Measurements from ENCODE around the gene CAMK1D. TPM values are rescaled to one million over a fixed set of nuclear protein-coding genes. Genes with fewer than 3 reads are reported as not detected.
A peak's percentile ranks its signal among the peaks of the same experiment; 100 is the strongest.

Gene CAMK1D
- total RNA-seq, 1 donor from 2014 or later = 12.8 TPM

- no peak for DNase-seq (ENCODE audit: extremely low spot score in 2 of 2)
- no peaks in the 10 kb centered on the region for H3K36me3 ChIP-seq
- intact Hi-C loops (cut with DNase I) = no loop called here
- H3K27me3 ChIP-seq = no peaks in the 10 kb centered on the region
- no peaks in the 10 kb centered on the region for H3K4me1 ChIP-seq
- no peak overlapping the region for H3K27ac ChIP-seq
- TF ChIP-seq POLR2A (IDR thresholded peaks at IDR 0.05) = no peak
- no peak for TF ChIP-seq CTCF (IDR thresholded peaks at IDR 0.05)
- no peak for TF ChIP-seq POLR2AphosphoS5 (IDR thresholded peaks at IDR 0.05; ENCODE audit: insufficient read depth in 1 of 2, low read depth in 1 of 2)
- H3K9me3 ChIP-seq = no peaks in the 10 kb centered on the region
- no peak overlapping the region for H3K4me3 ChIP-seq
Observed at GRCh38 chr10:12679636-12680035, 330.3 kb downstream of the CAMK1D start.

- no peaks in the 10 kb centered on the region for H3K27me3 ChIP-seq
- no peak for DNase-seq (ENCODE audit: extremely low spot score in 2 of 2)
- TF ChIP-seq POLR2AphosphoS5 (IDR thresholded peaks at IDR 0.05; ENCODE audit: insufficient read depth in 1 of 2, low read depth in 1 of 2) (no peak), POLR2A (IDR thresholded peaks at IDR 0.05) (no peak), CTCF (IDR thresholded peaks at IDR 0.05) (no peak)
- no peak overlapping the region for H3K27ac ChIP-seq
- intact Hi-C loops (cut with DNase I) = no loop called here
- no peaks in the 10 kb centered on the region for H3K4me1 ChIP-seq
- H3K36me3 ChIP-seq = no peaks in the 10 kb centered on the region
- no peaks in the 10 kb centered on the region for H3K9me3 ChIP-seq
- no peak overlapping the region for H3K4me3 ChIP-seq
Observed at GRCh38 chr10:12681252-12681651, 331.9 kb downstream of the CAMK1D start.

- no peaks in the 10 kb centered on the region for H3K27me3 ChIP-seq
- TF ChIP-seq POLR2A (IDR thresholded peaks at IDR 0.05) (no peak), CTCF (IDR thresholded peaks at IDR 0.05) (no peak), POLR2AphosphoS5 (IDR thresholded peaks at IDR 0.05; ENCODE audit: insufficient read depth in 1 of 2, low read depth in 1 of 2) (no peak)
- no peaks in the 10 kb centered on the region for H3K9me3 ChIP-seq
- H3K36me3 ChIP-seq = no peaks in the 10 kb centered on the region
- no peak overlapping the region for H3K4me3 ChIP-seq
- intact Hi-C loops (cut with DNase I) = no loop called here
- H3K27ac ChIP-seq = no peak overlapping the region
- no peak for DNase-seq (ENCODE audit: extremely low spot score in 2 of 2)
- no peaks in the 10 kb centered on the region for H3K4me1 ChIP-seq
Observed at GRCh38 chr10:12684784-12685183, 335.4 kb downstream of the CAMK1D start.

GRCh38 chr10:12685261-12686058 is 336.1 kb downstream of the CAMK1D start:
- Histone ChIP-seq H3K4me3 (no peak overlapping the region), H3K27me3 (no peaks in the 10 kb centered on the region), H3K4me1 (peaks cover 4% of the 10 kb centered on the region), H3K9me3 (no peaks in the 10 kb centered on the region), H3K36me3 (no peaks in the 10 kb centered on the region), H3K27ac (no peak overlapping the region)
- DNase-seq (ENCODE audit: extremely low spot score in 2 of 2) = no peak
- intact Hi-C loops (cut with DNase I) = no loop called here
- TF ChIP-seq POLR2AphosphoS5 (IDR thresholded peaks at IDR 0.05; ENCODE audit: insufficient read depth in 1 of 2, low read depth in 1 of 2) (no peak), CTCF (IDR thresholded peaks at IDR 0.05) (no peak), POLR2A (IDR thresholded peaks at IDR 0.05) (no peak)

- Histone ChIP-seq H3K4me3 (no peak overlapping the region), H3K36me3 (no peaks in the 10 kb centered on the region), H3K4me1 (peaks cover 4% of the 10 kb centered on the region), H3K27ac (no peak overlapping the region), H3K9me3 (no peaks in the 10 kb centered on the region), H3K27me3 (no peaks in the 10 kb centered on the region)
- intact Hi-C loops (cut with DNase I) = no loop called here
- DNase-seq (ENCODE audit: extremely low spot score in 2 of 2) = no peak
- TF ChIP-seq CTCF (IDR thresholded peaks at IDR 0.05) (no peak), POLR2AphosphoS5 (IDR thresholded peaks at IDR 0.05; ENCODE audit: insufficient read depth in 1 of 2, low read depth in 1 of 2) (peak in 1 of 2 donors; percentile 40)
Observed at GRCh38 chr10:12687996-12688395, 338.6 kb downstream of the CAMK1D start.
